ENCODE measurements around the gene TAGLN3. TPM values are rescaled to one million over a fixed set of nuclear protein-coding genes. Genes with fewer than 3 reads are reported as not detected.

TAGLN3 gene
- total RNA-seq, 2 donors from 2014 or later: 0.52 to 0.99 TPM

DNA sequence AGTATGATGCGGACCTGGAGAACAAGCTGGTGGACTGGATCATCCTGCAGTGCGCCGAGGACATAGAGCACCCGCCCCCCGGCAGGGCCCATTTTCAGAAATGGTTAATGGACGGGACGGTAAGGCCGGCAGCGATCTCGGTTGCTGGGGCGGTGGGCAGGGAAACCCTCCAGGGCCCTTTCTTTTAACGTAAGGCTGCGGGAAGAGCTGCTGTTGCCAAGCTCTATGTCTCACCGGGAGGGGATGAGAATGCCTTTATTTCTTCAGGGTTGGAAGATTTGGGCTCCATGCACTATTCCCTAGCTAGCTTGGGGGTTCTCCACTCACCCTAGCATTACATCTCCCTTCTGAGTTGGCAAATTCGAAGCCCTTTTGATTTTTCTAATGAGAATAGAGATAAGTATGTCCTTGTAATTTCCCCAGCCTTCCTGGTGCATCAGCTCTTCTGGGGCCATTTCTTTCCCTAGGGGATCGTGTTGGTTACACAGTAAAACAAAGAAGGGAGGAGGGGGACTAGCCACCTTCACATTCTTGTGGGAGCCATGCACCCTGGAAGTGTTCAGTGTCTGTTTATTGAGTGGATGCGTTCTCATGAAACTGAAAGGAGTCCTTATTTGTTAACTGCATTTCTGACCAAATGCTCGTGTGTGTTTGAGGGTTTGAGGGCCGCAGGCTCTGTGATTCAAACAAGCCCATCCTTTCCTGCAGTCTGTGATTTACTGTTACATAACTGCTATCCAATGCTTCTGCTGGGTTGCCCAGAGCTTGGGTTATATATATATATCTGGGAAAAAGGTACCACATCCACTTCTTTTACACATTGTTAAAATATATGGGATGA, 982 bp downstream of the TAGLN3 start:
- 32 to 39% methylated on average over 16 to 19 of the region's 19 CpGs for WGBS, 2 donors
- DNase-seq (no peak), ATAC-seq (no peak)
- Histone ChIP-seq H3K4me3 (no peak overlapping the region), H3K9me3 (no peaks in the 10 kb centered on the region), H3K27me3 (no peaks in the 10 kb centered on the region), H3K27ac (no peak overlapping the region), H3K4me1 (peaks cover 11% of the 10 kb centered on the region), H3K36me3 (replicated peaks in 1 of 2; ENCODE audit: insufficient read depth in 1 of 2, low read depth in 2 of 2) (no peaks in the 10 kb centered on the region)
- TF ChIP-seq POLR2A (IDR thresholded peaks at IDR 0.05): no peak
- TF ChIP-seq, protein P1, sequence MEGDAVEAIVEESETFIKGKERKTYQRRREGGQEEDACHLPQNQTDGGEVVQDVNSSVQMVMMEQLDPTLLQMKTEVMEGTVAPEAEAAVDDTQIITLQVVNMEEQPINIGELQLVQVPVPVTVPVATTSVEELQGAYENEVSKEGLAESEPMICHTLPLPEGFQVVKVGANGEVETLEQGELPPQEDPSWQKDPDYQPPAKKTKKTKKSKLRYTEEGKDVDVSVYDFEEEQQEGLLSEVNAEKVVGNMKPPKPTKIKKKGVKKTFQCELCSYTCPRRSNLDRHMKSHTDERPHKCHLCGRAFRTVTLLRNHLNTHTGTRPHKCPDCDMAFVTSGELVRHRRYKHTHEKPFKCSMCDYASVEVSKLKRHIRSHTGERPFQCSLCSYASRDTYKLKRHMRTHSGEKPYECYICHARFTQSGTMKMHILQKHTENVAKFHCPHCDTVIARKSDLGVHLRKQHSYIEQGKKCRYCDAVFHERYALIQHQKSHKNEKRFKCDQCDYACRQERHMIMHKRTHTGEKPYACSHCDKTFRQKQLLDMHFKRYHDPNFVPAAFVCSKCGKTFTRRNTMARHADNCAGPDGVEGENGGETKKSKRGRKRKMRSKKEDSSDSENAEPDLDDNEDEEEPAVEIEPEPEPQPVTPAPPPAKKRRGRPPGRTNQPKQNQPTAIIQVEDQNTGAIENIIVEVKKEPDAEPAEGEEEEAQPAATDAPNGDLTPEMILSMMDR (IDR thresholded peaks at IDR 0.05): no peak
- intact Hi-C loops (cut with DNase I): no loop called here

DNA sequence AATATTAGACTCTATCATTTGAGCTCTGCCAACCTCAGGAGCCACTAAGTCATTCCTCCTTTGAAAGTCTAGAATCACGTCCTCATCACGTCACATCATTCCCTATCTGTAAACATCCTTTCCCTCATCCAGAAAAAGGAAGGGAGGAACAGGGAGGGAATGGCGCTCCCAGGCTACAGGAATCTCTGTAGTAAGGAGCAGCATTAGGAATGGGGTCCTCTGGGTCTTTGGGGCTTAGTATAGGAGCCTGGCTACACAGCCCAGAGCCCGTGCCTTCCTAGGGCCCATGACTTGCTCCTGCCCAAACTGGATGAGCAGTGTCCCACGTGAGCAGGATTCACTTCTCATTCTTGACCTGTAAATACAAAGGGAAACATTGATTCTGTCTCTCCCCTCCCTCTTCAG, 1.6 kb downstream of the TAGLN3 start:
- intact Hi-C loops (cut with DNase I): no loop called here
- Histone ChIP-seq H3K9me3 (no peaks in the 10 kb centered on the region), H3K36me3 (replicated peaks in 1 of 2; ENCODE audit: insufficient read depth in 1 of 2, low read depth in 2 of 2) (no peaks in the 10 kb centered on the region), H3K4me3 (no peak overlapping the region), H3K27ac (no peak overlapping the region), H3K4me1 (peaks cover 11% of the 10 kb centered on the region), H3K27me3 (no peaks in the 10 kb centered on the region)
- TF ChIP-seq, protein P1 (IDR thresholded peaks at IDR 0.05): no peak
- TF ChIP-seq POLR2A (IDR thresholded peaks at IDR 0.05): no peak
- 82 to 83% methylated on average over 5 of the region's 5 CpGs for WGBS, 2 donors
- ATAC-seq (no peak), DNase-seq (no peak)

DNA sequence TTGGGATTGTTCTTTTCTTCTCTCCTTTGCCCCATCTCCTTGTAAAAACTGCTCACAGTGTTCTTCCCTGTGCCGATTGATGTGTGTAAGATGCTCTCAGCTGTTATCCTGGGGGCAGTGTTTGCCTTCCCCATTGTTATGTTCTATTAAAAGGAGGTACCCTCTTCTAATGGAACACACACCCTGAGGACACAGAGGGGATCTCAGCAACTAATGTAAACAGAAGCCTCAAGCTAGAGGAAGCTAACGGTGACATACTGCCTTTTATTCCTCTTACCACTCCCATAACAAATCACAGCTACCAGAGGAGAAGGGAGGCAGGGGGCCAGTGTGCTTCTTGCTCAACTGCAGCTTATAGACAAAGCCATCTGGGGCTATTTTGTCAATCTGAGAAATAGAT, 2.2 kb downstream of the TAGLN3 start:
- Histone ChIP-seq H3K4me3 (no peak overlapping the region), H3K27me3 (no peaks in the 10 kb centered on the region), H3K9me3 (no peaks in the 10 kb centered on the region), H3K36me3 (replicated peaks in 1 of 2; ENCODE audit: insufficient read depth in 1 of 2, low read depth in 2 of 2) (no peaks in the 10 kb centered on the region), H3K4me1 (peaks cover 11% of the 10 kb centered on the region), H3K27ac (no peak overlapping the region)
- WGBS, 2 donors: 76 to 88% methylated on average over 2 of the region's 2 CpGs
- ATAC-seq: no peak
- no peak for DNase-seq
- intact Hi-C loops (cut with DNase I): no loop called here
- TF ChIP-seq POLR2A (IDR thresholded peaks at IDR 0.05): no peak
- TF ChIP-seq, protein P1 (IDR thresholded peaks at IDR 0.05): no peak

DNA sequence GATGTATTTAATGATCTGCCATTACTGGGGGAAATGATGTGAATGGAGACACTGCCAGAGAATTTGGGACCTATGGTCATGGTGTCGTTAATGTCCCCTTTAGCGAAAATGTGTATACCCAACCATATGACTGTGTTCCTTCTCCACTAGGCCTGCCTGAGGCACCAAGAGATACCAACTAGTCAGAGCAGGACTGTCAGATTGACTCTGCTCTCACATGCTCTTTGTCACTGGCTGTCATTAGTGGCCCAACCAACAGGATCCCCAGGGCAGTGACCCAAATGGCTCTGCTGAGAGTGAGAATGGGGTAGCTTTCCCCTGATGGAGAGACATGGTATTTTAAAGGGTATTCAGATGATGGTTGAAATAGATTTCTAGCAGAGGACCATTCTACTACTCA, 2.8 kb downstream of the TAGLN3 start:
- no peak overlapping the region for H3K4me3 ChIP-seq
- WGBS, 2 donors: 97 to 100% methylated on average over 2 of the region's 2 CpGs
- H3K27ac ChIP-seq: no peak overlapping the region
- H3K4me1 ChIP-seq: peaks cover 11% of the 10 kb centered on the region
- ATAC-seq: no peak
- no peak for TF ChIP-seq POLR2A (IDR thresholded peaks at IDR 0.05)
- TF ChIP-seq, protein P1 (IDR thresholded peaks at IDR 0.05): no peak
- DNase-seq: no peak
- H3K27me3 ChIP-seq: no peaks in the 10 kb centered on the region
- H3K36me3 ChIP-seq (replicated peaks in 1 of 2; ENCODE audit: insufficient read depth in 1 of 2, low read depth in 2 of 2): no peaks in the 10 kb centered on the region
- intact Hi-C loops (cut with DNase I): no loop called here
- H3K9me3 ChIP-seq: no peaks in the 10 kb centered on the region

Measured in body of pancreas (tissue), 4 donors.